ENCODE data around the gene GALK1.
"Not testable (repeated sequence)": the region's sequence is repeated elsewhere in the genome, so short reads cannot be mapped to it uniquely, and the experiment has no call there.

The GALK1 gene

GRCh38 chr17:75763613-75764416, 1.2 kb downstream of the GALK1 start:
- no peak for DNase-seq

- DNase-seq = no peak
Observed at GRCh38 chr17:75763269-75763607, 1.8 kb downstream of the GALK1 start.

GRCh38 chr17:75762513-75763268, 2.3 kb downstream of the GALK1 start:
- DNase-seq = no peak

- not testable (repeated sequence) for DNase-seq
Observed at GRCh38 chr17:75759978-75760640, 4.9 kb downstream of the GALK1 start.

- DNase-seq = no peak
Observed at GRCh38 chr17:75759457-75759856, 5.5 kb downstream of the GALK1 start.

- no peak for DNase-seq
Observed at GRCh38 chr17:75758131-75758905, 6.7 kb downstream of the GALK1 start.

- no peak for DNase-seq
Observed at GRCh38 chr17:75757086-75757681, 7.8 kb downstream of the GALK1 start.

GRCh38 chr17:75756451-75757085, 8.4 kb downstream of the GALK1 start:
- DNase-seq = no peak

GRCh38 chr17:75755990-75756389, 9.0 kb downstream of the GALK1 start:
- no peak for DNase-seq

- DNase-seq = no peak
Observed at GRCh38 chr17:75755205-75755901, 9.6 kb downstream of the GALK1 start.

GRCh38 chr17:75754378-75755204, 10.4 kb downstream of the GALK1 start:
- DNase-seq = no peak

- DNase-seq = peak; percentile 81
Observed at GRCh38 chr17:75753514-75754377, 11.2 kb downstream of the GALK1 start.

GRCh38 chr17:75752802-75753513, 12.0 kb downstream of the GALK1 start:
- no peak for DNase-seq

- DNase-seq = no peak
Observed at GRCh38 chr17:75752405-75752709, 12.6 kb downstream of the GALK1 start.

- no peak for DNase-seq
Observed at GRCh38 chr17:75751676-75752404, 13.2 kb downstream of the GALK1 start.

- DNase-seq = no peak
Observed at GRCh38 chr17:75750661-75751423, 14.2 kb downstream of the GALK1 start.
